ENCODE data around the gene RPL28.

DNA sequence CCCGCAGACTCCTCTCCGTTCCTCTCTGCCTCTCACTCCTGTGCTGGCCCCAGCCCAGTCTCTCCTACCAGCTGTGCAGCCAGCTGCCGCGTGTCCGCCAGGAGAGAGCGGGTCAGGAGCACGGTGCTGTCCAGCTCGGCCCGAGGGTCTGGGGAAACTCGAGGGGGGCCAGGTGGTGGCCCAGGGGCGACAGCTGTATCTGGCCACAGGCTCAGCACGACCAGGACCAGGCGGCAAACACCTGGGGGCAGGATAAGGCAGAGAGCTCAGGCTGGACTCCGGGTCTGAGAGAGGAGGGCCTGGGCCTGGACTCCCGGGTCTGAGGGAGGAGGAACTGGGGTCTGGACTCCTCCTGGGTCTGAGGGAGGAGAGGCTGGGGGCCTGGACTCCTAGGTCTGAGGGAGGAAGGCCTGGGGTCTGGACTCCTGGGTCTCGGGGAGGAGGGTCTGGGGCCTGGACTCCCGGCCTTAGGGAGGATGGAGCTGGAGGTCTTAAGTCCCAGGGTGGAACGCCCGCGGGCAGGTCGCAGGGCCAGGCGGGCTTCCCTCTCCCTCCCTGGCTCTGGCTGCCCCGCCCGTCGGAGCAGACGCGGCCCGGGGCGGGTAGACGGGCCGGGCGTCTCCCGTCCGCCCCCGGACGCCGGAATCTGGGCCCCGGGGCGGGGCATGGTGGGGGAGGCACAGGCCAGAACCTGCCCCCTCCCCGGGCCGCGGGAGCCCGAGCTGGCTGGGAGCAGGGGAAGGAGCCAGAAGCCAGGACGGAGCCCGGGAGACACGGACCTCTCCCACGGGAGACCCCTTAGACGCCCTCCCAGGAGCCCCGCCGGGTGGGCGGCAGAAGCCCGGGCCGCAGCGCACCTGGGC lies 16.8 kb upstream of the RPL28 start:
- no peak for TF ChIP-seq CTCF (IDR thresholded peaks at IDR 0.05)
- TF ChIP-seq POLR2AphosphoS5 (IDR thresholded peaks at IDR 0.05; ENCODE audit: insufficient read depth in 1 of 2, low read depth in 1 of 2), result no peak
- TF ChIP-seq POLR2A (IDR thresholded peaks at IDR 0.05), result no peak

Data from vagina (tissue), 2 donors.